OCI-LY1 (cell line): ENCODE measurements around the gene TMOD2.

Experiments
- H2AFZ ChIP-seq: fragments of 200-600 bp; sonication (generic), shearing (Covaris generic); 2 replicates; pipeline ENCODE4 v1.6.0; 2014; ENCODE audit warnings: antibody characterized with exemption, mild to moderate bottlenecking, low read length
- H3F3A ChIP-seq: fragments of 200-600 bp; sonication (generic), shearing (Covaris generic); 2 replicates; pipeline ENCODE4 v1.6.0; 2014; ENCODE audit warnings: mild to moderate bottlenecking, antibody characterized with exemption, low read length, moderate library complexity; ENCODE audit not compliant: insufficient read depth
- H3K27ac ChIP-seq: fragments of 200-600 bp; sonication (generic); 2 replicates; pipeline ENCODE4 v1.5.1; 2014; ENCODE audit warnings: low read length, mixed run types, mild to moderate bottlenecking, low read depth; ENCODE audit not compliant: poor library complexity, severe bottlenecking
- H3K27me3 ChIP-seq: fragments of 200-600 bp; sonication (generic); 2 replicates; pipeline ENCODE4 v1.6.0; 2014; ENCODE audit warnings: antibody characterized with exemption, mild to moderate bottlenecking, low read length, moderate library complexity; ENCODE audit not compliant: insufficient read depth
- H3K36me3 ChIP-seq: fragments of 200-600 bp; sonication (generic); 2 replicates; pipeline ENCODE4 v1.6.1; 2014; ENCODE audit warnings: mild to moderate bottlenecking, antibody characterized with exemption, low read length, moderate library complexity, mixed read lengths; ENCODE audit not compliant: insufficient read depth
- H3K4me1 ChIP-seq: fragments of 200-600 bp; sonication (generic); 2 replicates; pipeline ENCODE4 v1.5.1; 2014; ENCODE audit warnings: mild to moderate bottlenecking, low read length, moderate library complexity; ENCODE audit not compliant: insufficient read depth, severe bottlenecking
- H3K4me2 ChIP-seq: fragments of 200-600 bp; sonication (generic), shearing (Covaris generic); 2 replicates; pipeline ENCODE4 v1.6.1; 2014; ENCODE audit warnings: low read length
- H3K4me3 ChIP-seq: fragments of 200-600 bp; sonication (generic); 2 replicates; pipeline ENCODE4 v1.5.1; 2014; ENCODE audit warnings: low read length, low read depth, mild to moderate bottlenecking, mixed read lengths; ENCODE audit not compliant: poor library complexity, severe bottlenecking
- H3K79me2 ChIP-seq: fragments of 200-600 bp; shearing (Covaris generic); 2 replicates; pipeline ENCODE4 v1.6.1; 2016; ENCODE audit warnings: mixed run types, low read length, mixed read lengths; ENCODE audit not compliant: insufficient read depth
- H3K9ac ChIP-seq: fragments of 200-600 bp; sonication (generic), shearing (Covaris generic); 2 replicates; pipeline ENCODE4 v1.6.1; 2014; ENCODE audit warnings: mild to moderate bottlenecking, low read length, mixed read lengths
- H3K9me2 ChIP-seq: fragments of 200-600 bp; sonication (generic), shearing (Covaris generic); 2 replicates; pipeline ENCODE4 v1.6.1; 2014; ENCODE audit warnings: low read depth, mild to moderate bottlenecking, low read length, mixed read lengths
- H3K9me3 ChIP-seq: fragments of 200-600 bp; shearing (Covaris generic); 2 replicates; pipeline ENCODE4 v1.6.1; 2014; ENCODE audit warnings: low read length, mixed read lengths
- H4K20me1 ChIP-seq: fragments of 200-600 bp; sonication (generic), shearing (Covaris generic); 2 replicates; pipeline ENCODE4 v1.6.0; 2016; ENCODE audit warnings: mild to moderate bottlenecking, low read length; ENCODE audit not compliant: insufficient read depth
- EZH2 ChIP-seq: fragments of 200-600 bp; sonication (generic), shearing (Covaris generic); IDR thresholded peaks from 2 replicates; pipeline ENCODE4 v1.8.0; 2017; ENCODE audit warnings: borderline replicate concordance, mixed run types, mild to moderate bottlenecking, antibody characterized with exemption, low read length, moderate library complexity, mixed read lengths
- TF ChIP-seq, protein P1 (sequence below): fragments of 200-600 bp; sonication (generic), shearing (Covaris generic); IDR thresholded peaks from 2 replicates; pipeline ENCODE4 v1.5.1; 2017; ENCODE audit warnings: mild to moderate bottlenecking, antibody characterized with exemption, low read length, moderate library complexity, mixed read lengths

The TMOD2 gene

DNA sequence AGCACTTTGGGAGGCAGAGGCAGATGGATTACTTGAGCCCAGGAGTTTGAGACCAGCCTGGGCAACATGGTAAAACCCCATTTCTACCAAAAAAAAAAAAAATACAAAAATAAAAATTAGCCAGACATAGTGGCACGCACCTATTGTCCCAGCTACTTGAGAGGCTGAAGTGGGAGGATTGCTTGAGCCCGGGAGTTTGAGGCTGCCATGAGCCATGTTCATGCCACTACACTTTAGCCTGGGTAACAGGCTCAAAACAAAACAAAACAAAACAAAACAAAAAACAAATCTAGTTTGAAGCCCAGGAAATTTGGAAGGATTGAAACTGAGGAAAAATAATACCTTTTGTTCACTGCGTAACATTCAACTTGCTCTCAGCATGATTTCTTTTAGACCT, 94.7 kb downstream of the TMOD2 start:
- Histone ChIP-seq H3K9me2 (no peaks in the 10 kb centered on the region), H3K4me2 (no peak overlapping the region), H3F3A (no peaks in the 10 kb centered on the region)

DNA sequence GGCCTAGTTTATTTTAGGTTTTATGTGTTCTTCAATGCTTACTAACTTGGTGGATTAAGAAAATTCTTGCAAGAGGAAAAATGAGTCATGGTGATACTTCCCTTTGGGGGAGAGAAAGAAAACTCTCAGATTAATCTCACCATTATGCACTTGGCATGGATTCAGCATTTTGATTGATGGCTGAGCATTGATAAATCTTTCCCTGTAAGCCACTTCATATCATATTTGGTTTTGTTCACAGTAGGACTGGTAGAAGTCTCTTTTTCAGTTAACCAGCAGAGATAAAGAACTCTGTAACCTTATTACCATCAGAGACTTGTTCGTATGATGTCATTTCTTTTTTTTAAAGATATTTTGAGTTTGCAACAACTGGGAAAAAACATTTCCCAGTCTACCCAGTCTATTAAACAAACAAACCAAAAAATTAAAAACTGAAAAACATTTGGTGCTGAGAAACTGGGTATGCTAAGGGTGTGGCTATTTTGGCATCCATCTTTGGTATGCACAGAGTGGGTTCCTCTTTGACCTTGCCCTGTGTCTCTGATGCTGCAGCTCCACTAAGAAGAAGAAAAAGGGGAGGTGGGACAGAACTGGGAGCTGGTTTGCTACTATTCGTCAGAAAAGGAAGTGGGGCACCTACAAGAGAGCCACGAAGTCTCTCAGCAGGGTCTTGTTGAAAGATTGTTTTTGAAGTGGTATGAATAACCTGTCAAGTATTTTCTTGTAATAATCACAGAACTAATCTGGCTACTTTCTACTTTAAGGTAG, 95.2 kb downstream of the TMOD2 start:
- Histone ChIP-seq H3F3A (no peaks in the 10 kb centered on the region), H3K4me2 (no peak overlapping the region), H3K9ac (no peak overlapping the region), H3K9me3 (no peaks in the 10 kb centered on the region), H3K4me3 (no peak overlapping the region), H3K36me3 (no peaks in the 10 kb centered on the region), H3K4me1 (peaks cover 32% of the 10 kb centered on the region), H3K79me2 (peaks cover 42% of the 10 kb centered on the region), H4K20me1 (no peaks in the 10 kb centered on the region), H3K27me3 (no peaks in the 10 kb centered on the region), H3K27ac (no peak overlapping the region), H2AFZ (no peak overlapping the region), H3K9me2 (no peaks in the 10 kb centered on the region)
- TF ChIP-seq, protein P1, sequence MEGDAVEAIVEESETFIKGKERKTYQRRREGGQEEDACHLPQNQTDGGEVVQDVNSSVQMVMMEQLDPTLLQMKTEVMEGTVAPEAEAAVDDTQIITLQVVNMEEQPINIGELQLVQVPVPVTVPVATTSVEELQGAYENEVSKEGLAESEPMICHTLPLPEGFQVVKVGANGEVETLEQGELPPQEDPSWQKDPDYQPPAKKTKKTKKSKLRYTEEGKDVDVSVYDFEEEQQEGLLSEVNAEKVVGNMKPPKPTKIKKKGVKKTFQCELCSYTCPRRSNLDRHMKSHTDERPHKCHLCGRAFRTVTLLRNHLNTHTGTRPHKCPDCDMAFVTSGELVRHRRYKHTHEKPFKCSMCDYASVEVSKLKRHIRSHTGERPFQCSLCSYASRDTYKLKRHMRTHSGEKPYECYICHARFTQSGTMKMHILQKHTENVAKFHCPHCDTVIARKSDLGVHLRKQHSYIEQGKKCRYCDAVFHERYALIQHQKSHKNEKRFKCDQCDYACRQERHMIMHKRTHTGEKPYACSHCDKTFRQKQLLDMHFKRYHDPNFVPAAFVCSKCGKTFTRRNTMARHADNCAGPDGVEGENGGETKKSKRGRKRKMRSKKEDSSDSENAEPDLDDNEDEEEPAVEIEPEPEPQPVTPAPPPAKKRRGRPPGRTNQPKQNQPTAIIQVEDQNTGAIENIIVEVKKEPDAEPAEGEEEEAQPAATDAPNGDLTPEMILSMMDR = no peak
- no peak for TF ChIP-seq EZH2

More for the DNA sequence above, 94.7 kb downstream of the TMOD2 start:
- Histone ChIP-seq H3K9me3 (no peaks in the 10 kb centered on the region), H3K9ac (no peak overlapping the region), H3K4me3 (no peak overlapping the region), H3K27ac (no peak overlapping the region), H3K4me1 (peaks cover 32% of the 10 kb centered on the region), H3K27me3 (no peaks in the 10 kb centered on the region), H3K36me3 (no peaks in the 10 kb centered on the region), H4K20me1 (no peaks in the 10 kb centered on the region), H3K79me2 (peaks cover 48% of the 10 kb centered on the region), H2AFZ (no peak overlapping the region)
- TF ChIP-seq EZH2 = no peak
- TF ChIP-seq, protein P1 = no peak

DNA sequence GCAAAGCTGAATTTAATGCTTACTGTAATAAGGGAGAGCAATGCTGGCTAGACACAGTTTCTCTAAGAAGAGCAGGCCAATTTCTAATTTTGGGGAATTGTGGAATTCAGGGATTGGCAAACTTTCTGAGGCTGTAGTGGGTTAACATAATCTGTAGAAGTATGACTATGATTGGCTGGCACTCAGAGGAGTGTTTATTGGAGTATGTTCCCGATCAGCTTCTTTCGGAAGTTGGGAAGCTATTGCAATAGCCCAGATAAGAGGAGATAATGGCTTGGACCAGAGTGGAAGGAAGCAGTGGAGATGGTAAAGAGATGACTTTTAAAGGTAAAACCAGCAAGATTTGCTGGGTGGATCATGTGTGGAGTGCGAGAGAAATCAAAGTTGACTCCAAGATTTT, 97.4 kb downstream of the TMOD2 start:
- Histone ChIP-seq H3K27me3 (no peaks in the 10 kb centered on the region), H3K9ac (no peak overlapping the region), H4K20me1 (no peaks in the 10 kb centered on the region), H3K4me3 (no peak overlapping the region), H3K27ac (no peak overlapping the region), H3K9me2 (no peaks in the 10 kb centered on the region), H3F3A (no peaks in the 10 kb centered on the region), H3K79me2 (peaks cover 23% of the 10 kb centered on the region), H3K4me2 (no peak overlapping the region), H2AFZ (no peak overlapping the region), H3K4me1 (peaks cover 14% of the 10 kb centered on the region), H3K36me3 (no peaks in the 10 kb centered on the region), H3K9me3 (no peaks in the 10 kb centered on the region)
- TF ChIP-seq, protein P1 = no peak
